Vagina (tissue), 2 donors: ENCODE data around the gene CTNNBL1. TPM values are rescaled to one million over a fixed set of nuclear protein-coding genes. Genes with fewer than 3 reads are reported as not detected.

Experiments
- DNase-seq, 2 donors: peaks; one replicate each; pipeline ENCODE4 v3.0.0-alpha.2; 2017; ENCODE audit errors: extremely low spot score in 2 of 2
- H3K27ac ChIP-seq: fragments of 200-600 bp; sonication (generic); one replicate; pipeline ENCODE4 v1.5.1; 2019
- H3K27me3 ChIP-seq: fragments of 200-600 bp; sonication (generic); one replicate; pipeline ENCODE4 v1.5.1; 2019
- H3K36me3 ChIP-seq, 2 donors: fragments of 200-600 bp; sonication (generic); one replicate each; pipeline ENCODE4 v1.5.1; 2017 to 2019
- H3K4me1 ChIP-seq: fragments of 200-600 bp; sonication (generic); one replicate; pipeline ENCODE4 v1.5.1; 2019
- H3K4me3 ChIP-seq, 2 donors: fragments of 200-600 bp; sonication (generic); 1 replicate in 1 of 2; 2 replicates in 1 of 2; pipeline ENCODE4 v1.5.1; 2016 to 2019
- H3K9me3 ChIP-seq: fragments of 200-600 bp; sonication (generic); one replicate; pipeline ENCODE4 v1.5.1; 2019
- CTCF ChIP-seq, 3 experiments: fragments of 450-650 bp in 2 of 3; fragments of 200-600 bp in 1 of 3; sonication (generic) in 1 of 3; IDR thresholded peaks; one replicate each; pipeline ENCODE4 v1.5.1; 2017 to 2019; ENCODE audit warnings: antibody characterized with exemption in 3 of 3, mild to moderate bottlenecking in 2 of 3, moderate library complexity in 2 of 3
- POLR2A ChIP-seq, 2 donors: fragments of 450-650 bp; IDR thresholded peaks; one replicate each; pipeline ENCODE4 v1.6.1; 2017; ENCODE audit warnings: antibody characterized with exemption in 2 of 2, mild to moderate bottlenecking in 2 of 2, moderate library complexity in 2 of 2
- POLR2AphosphoS5 ChIP-seq, 2 donors: sonication (generic); formaldehyde crosslinking; IDR thresholded peaks; one replicate each; pipeline ENCODE4 v1.9.0; 2017; ENCODE audit warnings: antibody characterized with exemption in 2 of 2, mild to moderate bottlenecking in 2 of 2, low read depth in 1 of 2; ENCODE audit not compliant: insufficient read depth in 1 of 2
- intact Hi-C: fragments of 100-400 bp; cut with DNase I; formaldehyde crosslinking; loops from one replicate; pipeline ENCODE4 v1.15.1; 2023
- total RNA-seq: library from RNA; depleted of rRNA; stranded (reverse); fragments of >200 nt; gene quantifications from one replicate; pipeline ENCODE4 v1.2.3, GENCODE V29; 2016

CTNNBL1 gene
- total RNA-seq, 1 donor from 2014 or later, result 40.3 TPM

GRCh38 chr20:37798312-37798711 lies 104.5 kb downstream of the CTNNBL1 start:
- intact Hi-C loops, result no loop called here
- Histone ChIP-seq H3K36me3 (peaks cover 0 to 2% of the 10 kb centered on the region in 2 donors), H3K9me3 (no peaks in the 10 kb centered on the region), H3K27me3 (no peaks in the 10 kb centered on the region), H3K4me1 (no peaks in the 10 kb centered on the region), H3K27ac (no peak overlapping the region), H3K4me3 (no peak overlapping the region)
- no peak for DNase-seq
- TF ChIP-seq POLR2A (IDR thresholded peaks at IDR 0.05) (no peak), POLR2AphosphoS5 (IDR thresholded peaks at IDR 0.05; ENCODE audit: insufficient read depth in 1 of 2, low read depth in 1 of 2) (no peak), CTCF (IDR thresholded peaks at IDR 0.05) (no peak)

GRCh38 chr20:37800618-37801017 lies 106.8 kb downstream of the CTNNBL1 start:
- H3K4me1 ChIP-seq, result no peaks in the 10 kb centered on the region
- H3K4me3 ChIP-seq, result no peak overlapping the region
- H3K27ac ChIP-seq, result no peak overlapping the region
- no peaks in the 10 kb centered on the region for H3K27me3 ChIP-seq
- DNase-seq, result no peak
- TF ChIP-seq POLR2A (IDR thresholded peaks at IDR 0.05), result no peak
- H3K9me3 ChIP-seq, result no peaks in the 10 kb centered on the region
- H3K36me3 ChIP-seq, result peaks cover 0 to 10% of the 10 kb centered on the region in 2 donors
- intact Hi-C loops, result no loop called here

- no peak for TF ChIP-seq POLR2A (IDR thresholded peaks at IDR 0.05)
- Histone ChIP-seq H3K9me3 (no peaks in the 10 kb centered on the region), H3K27ac (no peak overlapping the region), H3K4me1 (no peaks in the 10 kb centered on the region), H3K36me3 (peaks cover 0 to 10% of the 10 kb centered on the region in 2 donors), H3K4me3 (no peak overlapping the region), H3K27me3 (no peaks in the 10 kb centered on the region)
- DNase-seq, result no peak
- intact Hi-C loops, result no loop called here
Observed at GRCh38 chr20:37801921-37802320, 108.1 kb downstream of the CTNNBL1 start.

GRCh38 chr20:37803438-37804307 lies 109.8 kb downstream of the CTNNBL1 start:
- Histone ChIP-seq H3K27ac (no peak overlapping the region), H3K36me3 (peaks cover 0 to 10% of the 10 kb centered on the region in 2 donors)

GRCh38 chr20:37804584-37805566 lies 111.0 kb downstream of the CTNNBL1 start:
- no peak for DNase-seq
- Histone ChIP-seq H3K4me3 (no peak overlapping the region), H3K27ac (no peak overlapping the region), H3K9me3 (no peaks in the 10 kb centered on the region), H3K27me3 (no peaks in the 10 kb centered on the region), H3K36me3 (peaks cover 0 to 10% of the 10 kb centered on the region in 2 donors), H3K4me1 (no peaks in the 10 kb centered on the region)
- TF ChIP-seq POLR2A (IDR thresholded peaks at IDR 0.05), result no peak
- TF ChIP-seq POLR2AphosphoS5 (IDR thresholded peaks at IDR 0.05; ENCODE audit: insufficient read depth in 1 of 2, low read depth in 1 of 2), result no peak
- no peak for TF ChIP-seq CTCF (IDR thresholded peaks at IDR 0.05)
- intact Hi-C loops, result no loop called here

More at GRCh38 chr20:37803438-37804307, 109.8 kb downstream of the CTNNBL1 start:
- TF ChIP-seq POLR2A (IDR thresholded peaks at IDR 0.05) (no peak), POLR2AphosphoS5 (IDR thresholded peaks at IDR 0.05; ENCODE audit: insufficient read depth in 1 of 2, low read depth in 1 of 2) (no peak), CTCF (IDR thresholded peaks at IDR 0.05) (no peak)
- Histone ChIP-seq H3K4me3 (no peak overlapping the region), H3K9me3 (no peaks in the 10 kb centered on the region), H3K4me1 (no peaks in the 10 kb centered on the region), H3K27me3 (no peaks in the 10 kb centered on the region)
- no peak for DNase-seq
- intact Hi-C loops, result no loop called here
